ENCODE measurements around the gene VAV3. TPM values are rescaled to one million over a fixed set of nuclear protein-coding genes. Genes with fewer than 3 reads are reported as not detected.

The VAV3 gene
- total and polyA plus RNA-seq, 2 of the 8 experiments (the other 6 are each of a cell fraction or from before 2014, with no cell fraction given), result 2.9 to 7.9 TPM

DNA sequence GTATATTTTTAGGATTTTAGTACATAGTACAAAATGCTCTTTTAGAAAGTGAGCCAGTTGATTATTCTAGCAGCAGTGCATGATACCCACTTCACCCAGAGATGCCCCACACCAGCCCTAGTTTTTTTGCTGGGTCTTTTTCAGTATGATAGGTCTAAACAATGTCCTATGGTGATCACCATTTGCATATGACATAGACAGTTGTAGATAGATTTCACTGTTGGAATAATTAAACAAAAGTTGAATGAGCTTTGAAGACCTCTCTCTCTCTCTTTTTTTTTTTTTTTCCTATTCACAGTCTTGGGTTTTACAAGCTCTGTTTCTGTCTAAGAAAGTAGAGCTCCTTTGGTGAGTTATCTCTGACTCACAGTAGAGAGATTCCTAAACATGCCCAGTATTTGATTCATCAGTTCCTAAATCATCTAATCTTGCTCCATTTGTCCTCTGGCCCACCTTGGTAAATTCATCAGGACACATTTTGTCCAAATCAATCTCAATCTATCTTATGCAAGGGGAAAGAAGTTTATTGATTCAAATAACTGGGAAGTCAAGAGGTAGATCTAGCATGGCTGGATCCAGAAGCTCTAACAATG, 44.7 kb upstream of the VAV3 start (continued):
- TF ChIP-seq, protein P1, sequence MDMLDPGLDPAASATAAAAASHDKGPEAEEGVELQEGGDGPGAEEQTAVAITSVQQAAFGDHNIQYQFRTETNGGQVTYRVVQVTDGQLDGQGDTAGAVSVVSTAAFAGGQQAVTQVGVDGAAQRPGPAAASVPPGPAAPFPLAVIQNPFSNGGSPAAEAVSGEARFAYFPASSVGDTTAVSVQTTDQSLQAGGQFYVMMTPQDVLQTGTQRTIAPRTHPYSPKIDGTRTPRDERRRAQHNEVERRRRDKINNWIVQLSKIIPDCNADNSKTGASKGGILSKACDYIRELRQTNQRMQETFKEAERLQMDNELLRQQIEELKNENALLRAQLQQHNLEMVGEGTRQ (IDR thresholded peaks at IDR 0.05; ENCODE audit: low read length), result no peak
- TF ChIP-seq CHD1 (IDR thresholded peaks at IDR 0.05; ENCODE audit: low read depth, low read length), result no peak
- TF ChIP-seq JUND (IDR thresholded peaks at IDR 0.05; ENCODE audit: low read length), result no peak
- TF ChIP-seq POLR2A (IDR thresholded peaks at IDR 0.05; ENCODE audit: control extremely low read depth in 1 of 2, low read depth in 2 of 2, low read length in 2 of 2), result no peak
- TF ChIP-seq CEBPB (IDR thresholded peaks at IDR 0.05; ENCODE audit: low read depth, low read length), result no peak
- no peak for TF ChIP-seq SP1 (IDR thresholded peaks at IDR 0.05; ENCODE audit: low read depth, low read length)
- no peak for TF ChIP-seq BRCA1 (IDR thresholded peaks at IDR 0.05; ENCODE audit: low read depth, low read length)
- no peak for TF ChIP-seq SRF (IDR thresholded peaks at IDR 0.05; ENCODE audit: low read depth, low read length)
- TF ChIP-seq GABPA (IDR thresholded peaks at IDR 0.05; ENCODE audit: borderline replicate concordance, insufficient read depth, low read length), result no peak
